NCI-H510A treated with DMSO at 0.1 percent for 48 hours (cell line): Measurements from ENCODE around the gene NPAT.
"Not testable (repeated sequence)": the region's sequence is repeated elsewhere in the genome, so short reads cannot be mapped to it uniquely, and the experiment has no call there.

Source experiments
- DNase-seq: peaks from one replicate; lab custom pipeline; 2025; lab: John Stamatoyannopoulos, UW

Gene NPAT

GRCh38 chr11:108218912-108219783, 3.3 kb downstream of the NPAT start:
- DNase-seq, result no peak

GRCh38 chr11:108218455-108218854, 4.0 kb downstream of the NPAT start:
- DNase-seq, result no peak

GRCh38 chr11:108216988-108217387, 5.5 kb downstream of the NPAT start:
- DNase-seq, result no peak

- no peak for DNase-seq
These were observed 8.7 kb downstream of the NPAT start for GRCh38 chr11:108213784-108214183.

GRCh38 chr11:108210441-108210840, 12.0 kb downstream of the NPAT start:
- DNase-seq, result no peak

- no peak for DNase-seq
These were observed 14.8 kb downstream of the NPAT start for GRCh38 chr11:108207683-108208060.

- no peak for DNase-seq
These were observed 15.3 kb downstream of the NPAT start for GRCh38 chr11:108206969-108207682.

GRCh38 chr11:108206171-108206570, 16.3 kb downstream of the NPAT start:
- no peak for DNase-seq

GRCh38 chr11:108204929-108205499, 17.4 kb downstream of the NPAT start:
- no peak for DNase-seq

GRCh38 chr11:108204376-108204775, 18.1 kb downstream of the NPAT start:
- DNase-seq, result no peak

- DNase-seq, result no peak
These were observed 19.4 kb downstream of the NPAT start for GRCh38 chr11:108203075-108203474.

- DNase-seq, result no peak
These were observed 22.8 kb downstream of the NPAT start for GRCh38 chr11:108199446-108200321.

GRCh38 chr11:108198833-108199232, 23.6 kb downstream of the NPAT start:
- no peak for DNase-seq

- no peak for DNase-seq
These were observed 25.1 kb downstream of the NPAT start for GRCh38 chr11:108197351-108197750.

- DNase-seq, result no peak
These were observed 25.5 kb downstream of the NPAT start for GRCh38 chr11:108196901-108197300.

GRCh38 chr11:108193725-108194124, 28.7 kb downstream of the NPAT start:
- DNase-seq, result no peak

GRCh38 chr11:108177570-108177969, 44.9 kb downstream of the NPAT start:
- no peak for DNase-seq

GRCh38 chr11:108170184-108170583, 52.3 kb downstream of the NPAT start:
- DNase-seq, result no peak

- DNase-seq, result no peak
These were observed 54.8 kb downstream of the NPAT start for GRCh38 chr11:108167624-108168023.

GRCh38 chr11:108162878-108163277, 59.6 kb downstream of the NPAT start:
- DNase-seq, result not testable (repeated sequence)

- DNase-seq, result no peak
These were observed 61.4 kb downstream of the NPAT start for GRCh38 chr11:108160970-108161566.

GRCh38 chr11:108154591-108154990, 67.8 kb downstream of the NPAT start:
- no peak for DNase-seq
